Measurements from ENCODE around the gene RAC2.

Gene RAC2

GRCh38 chr22:37179622-37180420, 64.2 kb downstream of the RAC2 start:
- H3K9ac ChIP-seq, result no peak overlapping the region
- no peaks in the 10 kb centered on the region for H3K36me3 ChIP-seq (ENCODE audit: control insufficient read depth, insufficient read depth, low read length)
- no peak for TF ChIP-seq CTCF (IDR thresholded peaks at IDR 0.05)
- no peak overlapping the region for H3K4me2 ChIP-seq (ENCODE audit: low read length)
- peaks cover 22% of the 10 kb centered on the region for H3K4me1 ChIP-seq
- no peaks in the 10 kb centered on the region for H3K79me2 ChIP-seq
- H3K27me3 ChIP-seq (ENCODE audit: control insufficient read depth, insufficient read depth, low read length), result no peaks in the 10 kb centered on the region
- H2AFZ ChIP-seq, result no peak overlapping the region
- no peak overlapping the region for H3K4me3 ChIP-seq (ENCODE audit: low read depth, low read length)
- no peaks in the 10 kb centered on the region for H3K9me3 ChIP-seq (ENCODE audit: control insufficient read depth, low read length)
- no peak overlapping the region for H3K27ac ChIP-seq

- Histone ChIP-seq H3K9ac (no peak overlapping the region), H2AFZ (peak overlapping the region; percentile 81), H3K4me3 (ENCODE audit: low read depth, low read length) (no peak overlapping the region), H3K27me3 (ENCODE audit: control insufficient read depth, insufficient read depth, low read length) (no peaks in the 10 kb centered on the region), H3K27ac (peak overlapping the region; percentile 76), H3K79me2 (no peaks in the 10 kb centered on the region), H3K4me2 (ENCODE audit: low read length) (peak overlapping the region; percentile 25), H3K9me3 (ENCODE audit: control insufficient read depth, low read length) (no peaks in the 10 kb centered on the region), H3K4me1 (peaks cover 22% of the 10 kb centered on the region), H3K36me3 (ENCODE audit: control insufficient read depth, insufficient read depth, low read length) (no peaks in the 10 kb centered on the region)
- TF ChIP-seq CTCF (IDR thresholded peaks at IDR 0.05), result no peak
Observed at GRCh38 chr22:37179126-37179470, 65.0 kb downstream of the RAC2 start.

- Histone ChIP-seq H2AFZ (peak overlapping the region; percentile 81), H3K9ac (no peak overlapping the region), H3K4me3 (ENCODE audit: low read depth, low read length) (no peak overlapping the region), H3K27ac (peak overlapping the region; percentile 76), H3K27me3 (ENCODE audit: control insufficient read depth, insufficient read depth, low read length) (no peaks in the 10 kb centered on the region), H3K79me2 (no peaks in the 10 kb centered on the region), H3K4me1 (peaks cover 22% of the 10 kb centered on the region), H3K4me2 (ENCODE audit: low read length) (peak overlapping the region; percentile 25), H3K36me3 (ENCODE audit: control insufficient read depth, insufficient read depth, low read length) (no peaks in the 10 kb centered on the region), H3K9me3 (ENCODE audit: control insufficient read depth, low read length) (no peaks in the 10 kb centered on the region)
- no peak for TF ChIP-seq CTCF (IDR thresholded peaks at IDR 0.05)
Observed at GRCh38 chr22:37178350-37179125, 65.5 kb downstream of the RAC2 start.

- Histone ChIP-seq H3K4me1 (peaks cover 22% of the 10 kb centered on the region), H3K9me3 (ENCODE audit: control insufficient read depth, low read length) (no peaks in the 10 kb centered on the region), H3K4me2 (ENCODE audit: low read length) (peak overlapping the region; percentile 25), H3K9ac (no peak overlapping the region), H3K36me3 (ENCODE audit: control insufficient read depth, insufficient read depth, low read length) (no peaks in the 10 kb centered on the region), H3K79me2 (no peaks in the 10 kb centered on the region), H3K4me3 (ENCODE audit: low read depth, low read length) (no peak overlapping the region), H3K27ac (peak overlapping the region; percentile 76), H2AFZ (no peak overlapping the region), H3K27me3 (ENCODE audit: control insufficient read depth, insufficient read depth, low read length) (no peaks in the 10 kb centered on the region)
- TF ChIP-seq CTCF (IDR thresholded peaks at IDR 0.05), result no peak
Observed at GRCh38 chr22:37177755-37178154, 66.3 kb downstream of the RAC2 start.
